ENCODE measurements around the gene EP300. TPM values are rescaled to one million over a fixed set of nuclear protein-coding genes. Genes with fewer than 3 reads are reported as not detected.

Gene EP300
- total RNA-seq, 4 donors from 2014 or later = 50.5 to 111 (median 77.7) TPM

DNA sequence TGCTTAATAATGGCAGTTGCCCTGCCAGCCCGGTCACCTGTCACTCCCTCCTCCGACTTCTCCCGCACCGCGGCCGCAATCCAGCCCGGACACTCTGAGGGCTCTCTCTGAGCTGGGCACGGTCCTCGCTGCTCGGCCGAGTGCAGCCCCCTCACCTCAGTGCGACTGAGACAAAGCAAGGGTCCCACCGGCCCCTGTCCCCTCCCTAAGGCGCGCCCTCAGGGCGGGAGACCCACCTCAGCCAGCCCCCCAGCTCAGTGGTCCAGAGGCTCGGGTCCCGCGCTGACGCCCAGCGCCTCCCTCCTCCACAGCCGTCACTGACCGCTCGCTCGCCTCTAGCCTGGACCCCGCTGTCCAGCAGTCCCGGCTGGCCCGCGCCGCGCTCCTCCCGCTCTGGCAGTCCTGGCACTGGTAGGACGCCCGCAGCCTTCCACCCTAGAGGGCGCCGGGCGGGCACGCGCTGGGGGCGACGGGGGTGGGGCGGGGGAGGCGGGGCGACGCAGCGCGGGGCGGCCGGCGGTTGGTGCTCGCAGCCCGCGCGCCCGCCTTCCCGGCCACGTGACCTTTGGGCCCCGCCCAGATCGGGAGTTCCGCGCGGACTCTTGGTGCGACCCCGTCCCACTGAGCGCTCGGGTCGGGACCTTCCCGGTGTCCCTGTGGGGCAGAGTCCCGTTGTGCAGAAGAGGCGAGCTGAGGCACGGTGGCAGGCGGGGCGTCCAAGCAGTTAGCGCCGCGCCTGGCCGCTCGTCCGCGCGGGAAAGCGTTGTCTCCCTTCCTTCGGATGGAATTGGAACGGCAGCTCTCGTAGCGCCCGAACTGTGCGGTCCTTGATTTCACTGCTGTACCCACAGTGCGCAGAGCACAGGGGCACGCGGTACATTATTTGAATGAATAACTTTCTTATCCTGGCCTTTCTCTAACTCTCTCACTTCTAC, 104.9 kb downstream of the EP300 start:
- peak overlapping the region; percentile 57 to 70 (median 65) for H3K27ac ChIP-seq (replicated peaks in 1 of 4)
- peaks cover 10 to 21% (median 18%) of the 10 kb centered on the region in 4 donors for H3K4me1 ChIP-seq
- peak overlapping the region; percentile 74 to 81 (median 79) for H3K4me3 ChIP-seq
- under 1% methylated on average over 23 of the region's 91 CpGs for WGBS
- H3K27me3 ChIP-seq = no peaks in the 10 kb centered on the region
- H3K9me3 ChIP-seq = no peaks in the 10 kb centered on the region
- peak; percentile 94 for DNase-seq (ENCODE audit: extremely low spot score)
- peak; percentile 37 to 50 for TF ChIP-seq POLR2AphosphoS5 (IDR thresholded peaks at IDR 0.05)
- TF ChIP-seq, protein P1, sequence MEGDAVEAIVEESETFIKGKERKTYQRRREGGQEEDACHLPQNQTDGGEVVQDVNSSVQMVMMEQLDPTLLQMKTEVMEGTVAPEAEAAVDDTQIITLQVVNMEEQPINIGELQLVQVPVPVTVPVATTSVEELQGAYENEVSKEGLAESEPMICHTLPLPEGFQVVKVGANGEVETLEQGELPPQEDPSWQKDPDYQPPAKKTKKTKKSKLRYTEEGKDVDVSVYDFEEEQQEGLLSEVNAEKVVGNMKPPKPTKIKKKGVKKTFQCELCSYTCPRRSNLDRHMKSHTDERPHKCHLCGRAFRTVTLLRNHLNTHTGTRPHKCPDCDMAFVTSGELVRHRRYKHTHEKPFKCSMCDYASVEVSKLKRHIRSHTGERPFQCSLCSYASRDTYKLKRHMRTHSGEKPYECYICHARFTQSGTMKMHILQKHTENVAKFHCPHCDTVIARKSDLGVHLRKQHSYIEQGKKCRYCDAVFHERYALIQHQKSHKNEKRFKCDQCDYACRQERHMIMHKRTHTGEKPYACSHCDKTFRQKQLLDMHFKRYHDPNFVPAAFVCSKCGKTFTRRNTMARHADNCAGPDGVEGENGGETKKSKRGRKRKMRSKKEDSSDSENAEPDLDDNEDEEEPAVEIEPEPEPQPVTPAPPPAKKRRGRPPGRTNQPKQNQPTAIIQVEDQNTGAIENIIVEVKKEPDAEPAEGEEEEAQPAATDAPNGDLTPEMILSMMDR (IDR thresholded peaks at IDR 0.05) = peak in 2 of 3 experiments; percentile 12 to 21
- TF ChIP-seq EP300 (IDR thresholded peaks at IDR 0.05) = no peak
- no peak for TF ChIP-seq POLR2A (IDR thresholded peaks at IDR 0.05; ENCODE audit: low read depth)
- intact Hi-C loops (cut with DNase I) = loop anchor here (5.0 kb wide), 1 partner anchor 105 kb away; the partner anchor contains the start of gene ZC3H7B
- no peaks in the 10 kb centered on the region for H3K36me3 ChIP-seq

DNA sequence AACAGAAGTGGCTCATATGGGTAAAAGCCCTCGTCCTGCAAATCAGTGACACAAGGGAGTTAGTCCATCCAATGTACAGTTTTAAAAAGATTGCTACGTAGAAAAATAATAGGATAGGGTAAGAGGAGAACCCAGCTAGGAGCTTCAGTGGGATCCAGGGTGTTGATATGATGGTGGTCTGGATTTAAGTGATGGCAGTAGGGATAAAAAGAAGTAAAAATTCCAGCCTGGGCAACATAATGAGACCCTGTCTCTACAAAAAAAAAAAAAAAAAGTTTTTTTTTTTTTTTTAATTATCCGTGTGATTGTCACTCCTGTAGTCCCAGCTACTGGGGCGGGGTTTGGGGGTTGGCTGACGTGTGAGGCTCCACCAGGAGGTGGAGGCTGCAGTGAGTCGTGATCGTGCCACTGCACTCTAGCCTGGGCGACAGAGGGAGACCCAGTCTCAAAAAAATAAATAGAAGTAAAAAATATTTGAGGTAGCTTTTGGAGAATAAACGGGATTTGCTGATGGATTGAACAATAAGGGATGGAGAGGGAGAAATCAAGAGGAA, 105.7 kb downstream of the EP300 start:
- Histone ChIP-seq H3K9me3 (no peaks in the 10 kb centered on the region), H3K27me3 (no peaks in the 10 kb centered on the region), H3K4me1 (peaks cover 10 to 21% (median 18%) of the 10 kb centered on the region in 4 donors), H3K27ac (replicated peaks in 1 of 4) (peak overlapping the region; percentile 57 to 70 (median 65)), H3K36me3 (no peaks in the 10 kb centered on the region), H3K4me3 (peak overlapping the region; percentile 74 to 81 (median 79))
- intact Hi-C loops (cut with DNase I) = loop anchor here (5.0 kb wide), 1 partner anchor 104 kb away; the partner anchor contains the start of gene ZC3H7B
- TF ChIP-seq POLR2AphosphoS5 (IDR thresholded peaks at IDR 0.05) = no peak
- TF ChIP-seq EP300 (IDR thresholded peaks at IDR 0.05) = no peak
- TF ChIP-seq POLR2A (IDR thresholded peaks at IDR 0.05; ENCODE audit: low read depth) = no peak
- TF ChIP-seq, protein P1 (IDR thresholded peaks at IDR 0.05) = no peak
- DNase-seq (ENCODE audit: extremely low spot score) = no peak
- WGBS = 4% methylated on average over 9 of the region's 9 CpGs

DNA sequence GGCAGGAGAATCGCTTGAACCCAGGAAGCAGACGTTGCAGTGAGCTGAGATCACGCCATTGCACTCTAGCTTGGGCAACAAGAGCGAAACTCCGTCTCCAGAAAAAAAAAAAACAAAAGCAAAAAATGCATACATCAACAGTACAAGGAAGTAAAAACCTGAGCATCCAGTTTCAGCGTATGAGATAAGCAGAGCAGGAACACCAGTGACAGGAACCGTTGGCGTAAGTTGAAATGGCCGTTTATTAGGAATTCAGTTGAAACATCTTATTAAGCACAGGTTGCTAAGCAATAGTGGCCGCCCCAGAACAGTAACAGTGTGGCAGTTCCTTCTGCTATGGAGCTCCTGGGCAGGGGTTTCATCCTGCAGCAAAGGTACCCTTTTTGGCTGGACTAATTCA, 108.7 kb downstream of the EP300 start:
- DNase-seq (ENCODE audit: extremely low spot score) = no peak
- no peak overlapping the region for H3K4me3 ChIP-seq
- H3K4me1 ChIP-seq = peaks cover 18 to 31% (median 29%) of the 10 kb centered on the region in 4 donors
- H3K36me3 ChIP-seq = no peaks in the 10 kb centered on the region
- WGBS = 69% methylated on average over 10 of the region's 10 CpGs
- H3K27me3 ChIP-seq = no peaks in the 10 kb centered on the region
- H3K27ac ChIP-seq (replicated peaks in 1 of 4) = no peak overlapping the region
- intact Hi-C loops (cut with DNase I) = no loop called here
- TF ChIP-seq EP300 (IDR thresholded peaks at IDR 0.05) = no peak
- no peak for TF ChIP-seq POLR2AphosphoS5 (IDR thresholded peaks at IDR 0.05)
- no peak for TF ChIP-seq POLR2A (IDR thresholded peaks at IDR 0.05; ENCODE audit: low read depth)
- TF ChIP-seq, protein P1 (IDR thresholded peaks at IDR 0.05) = no peak
- no peaks in the 10 kb centered on the region for H3K9me3 ChIP-seq

DNA sequence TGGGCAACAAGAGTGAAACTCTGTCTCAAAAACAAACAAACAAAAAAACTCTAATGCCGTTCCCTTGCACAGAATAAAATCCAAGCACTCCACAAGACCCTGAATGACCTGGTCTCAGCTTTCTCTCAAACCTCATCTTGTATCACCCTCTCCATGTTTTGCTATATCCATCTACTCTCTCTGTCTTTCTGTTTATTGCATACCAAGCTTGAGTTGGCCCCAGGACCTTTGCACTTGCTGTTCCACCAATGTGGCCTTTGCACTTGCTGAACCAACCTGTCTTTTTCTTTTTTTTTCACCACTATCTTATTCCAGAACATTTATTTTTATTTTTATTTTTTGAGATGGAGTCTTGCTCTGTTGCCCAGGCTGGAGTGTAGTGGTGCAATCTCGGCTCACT, 110.7 kb downstream of the EP300 start:
- intact Hi-C loops (cut with DNase I) = no loop called here
- 92% methylated on average over 2 of the region's 2 CpGs for WGBS
- DNase-seq (ENCODE audit: extremely low spot score) = no peak
- Histone ChIP-seq H3K27ac (replicated peaks in 1 of 4) (no peak overlapping the region), H3K36me3 (peaks cover 0 to 10% (median 0%) of the 10 kb centered on the region in 4 donors), H3K4me3 (no peak overlapping the region), H3K9me3 (no peaks in the 10 kb centered on the region), H3K27me3 (no peaks in the 10 kb centered on the region), H3K4me1 (peaks cover 14 to 24% (median 22%) of the 10 kb centered on the region in 4 donors)
- TF ChIP-seq EP300 (IDR thresholded peaks at IDR 0.05) = no peak
- TF ChIP-seq, protein P1 (IDR thresholded peaks at IDR 0.05) = no peak
- no peak for TF ChIP-seq POLR2A (IDR thresholded peaks at IDR 0.05; ENCODE audit: low read depth)
- TF ChIP-seq POLR2AphosphoS5 (IDR thresholded peaks at IDR 0.05) = no peak

Measured in esophagus muscularis mucosa (tissue), 4 donors.